SH-SY5Y (cell line): ENCODE measurements around the gene CMTM3.

Experiments used
- GATA2 ChIP-seq: IDR thresholded peaks from 2 replicates; pipeline ENCODE4 v1.6.1; 2011; ENCODE audit warnings: mild to moderate bottlenecking, low read depth, low read length
- GATA3 ChIP-seq: IDR thresholded peaks from 2 replicates; pipeline ENCODE4 v1.6.1; 2011; ENCODE audit warnings: low read depth, mild to moderate bottlenecking, low read length, moderate library complexity

DNA sequence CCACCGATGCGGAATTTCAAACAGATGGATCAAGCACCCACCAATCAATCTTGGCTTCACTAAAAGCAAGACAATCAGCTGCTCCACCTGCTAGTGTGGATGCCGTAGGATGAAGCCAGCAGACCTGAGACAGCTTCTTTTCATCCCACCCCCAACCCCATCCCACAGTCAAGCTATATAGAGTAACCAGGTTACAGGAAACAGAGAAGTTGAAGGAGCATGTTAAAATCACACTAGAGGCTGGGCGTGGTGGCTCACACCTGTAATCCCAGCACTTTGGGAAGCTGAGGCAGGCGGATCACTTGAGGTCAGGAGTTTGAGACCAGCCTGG, 54.3 kb downstream of the CMTM3 start:
- TF ChIP-seq GATA3 = no peak
- TF ChIP-seq GATA2 = no peak
